ENCODE measurements around the gene SDK2.
"Not testable (repeated sequence)": the region's sequence is repeated elsewhere in the genome, so short reads cannot be mapped to it uniquely, and the experiment has no call there.

Gene SDK2

DNA sequence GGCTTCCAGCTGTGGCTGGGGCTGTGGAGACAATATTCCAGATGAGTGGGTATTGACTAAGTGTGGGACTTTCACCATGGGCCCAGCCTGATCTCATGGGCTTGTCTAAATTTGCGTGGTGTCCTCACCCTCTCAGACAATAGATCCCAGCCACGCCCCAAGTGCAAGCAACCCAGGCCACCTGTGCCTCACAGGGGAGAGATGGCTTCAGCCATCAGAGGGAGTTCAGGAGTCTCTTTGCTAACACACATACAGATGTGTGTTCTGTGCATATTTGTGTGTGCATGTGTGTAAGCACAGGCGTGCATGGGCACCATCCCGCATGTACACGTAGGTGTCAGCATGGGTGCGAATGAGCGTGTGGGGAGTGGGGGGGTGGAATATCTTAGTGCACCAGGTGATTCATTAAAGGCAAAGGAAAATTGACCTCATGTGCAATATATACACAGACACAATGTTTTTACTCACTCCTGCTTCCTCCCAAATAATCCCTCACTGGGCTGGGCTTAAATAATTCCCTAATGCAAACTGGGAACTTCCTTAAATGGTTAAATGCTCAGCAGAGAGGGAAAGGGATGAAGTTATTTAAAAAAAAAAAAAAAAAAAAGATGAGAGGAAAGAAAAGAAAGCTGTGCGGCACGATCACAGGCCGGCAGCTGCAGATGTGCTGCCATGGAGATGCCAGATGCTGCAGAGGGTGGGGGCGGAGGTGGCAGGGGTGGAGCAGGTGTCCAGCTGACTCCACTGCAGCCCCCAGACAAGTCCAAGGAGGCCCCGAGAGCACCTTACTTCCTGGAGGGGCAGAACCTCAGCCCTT lies 308.4 kb downstream of the SDK2 start:
- no peak for DNase-seq

- DNase-seq, result no peak
Observed at GRCh38 chr17:73334771-73335513, 309.3 kb downstream of the SDK2 start.

- not testable (repeated sequence) for DNase-seq
Observed at GRCh38 chr17:73333445-73333844, 310.8 kb downstream of the SDK2 start.

- DNase-seq, result no peak
Observed at GRCh38 chr17:73331060-73331459, 313.2 kb downstream of the SDK2 start.

DNA sequence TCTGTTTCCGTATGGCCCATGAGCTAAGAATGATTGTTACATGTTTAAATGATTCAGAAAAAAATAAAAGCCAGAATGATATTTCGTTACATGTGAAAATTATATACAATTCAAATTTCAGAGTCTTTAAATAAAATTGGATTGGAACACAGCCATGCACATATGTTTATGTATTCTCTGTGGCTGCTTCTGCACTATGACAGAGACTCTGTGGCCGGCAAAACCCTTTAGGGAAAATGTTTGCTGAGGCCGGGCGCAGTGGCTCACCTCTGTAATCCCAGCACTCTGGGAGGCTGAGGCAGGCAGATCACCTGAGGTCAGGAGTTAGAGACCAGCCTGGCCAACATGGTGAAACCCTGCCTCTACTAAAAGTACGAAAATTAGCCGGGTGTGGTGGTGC lies 316.6 kb downstream of the SDK2 start:
- no peak for DNase-seq

- DNase-seq, result no peak
Observed at GRCh38 chr17:73325527-73325842, 318.8 kb downstream of the SDK2 start.

DNA sequence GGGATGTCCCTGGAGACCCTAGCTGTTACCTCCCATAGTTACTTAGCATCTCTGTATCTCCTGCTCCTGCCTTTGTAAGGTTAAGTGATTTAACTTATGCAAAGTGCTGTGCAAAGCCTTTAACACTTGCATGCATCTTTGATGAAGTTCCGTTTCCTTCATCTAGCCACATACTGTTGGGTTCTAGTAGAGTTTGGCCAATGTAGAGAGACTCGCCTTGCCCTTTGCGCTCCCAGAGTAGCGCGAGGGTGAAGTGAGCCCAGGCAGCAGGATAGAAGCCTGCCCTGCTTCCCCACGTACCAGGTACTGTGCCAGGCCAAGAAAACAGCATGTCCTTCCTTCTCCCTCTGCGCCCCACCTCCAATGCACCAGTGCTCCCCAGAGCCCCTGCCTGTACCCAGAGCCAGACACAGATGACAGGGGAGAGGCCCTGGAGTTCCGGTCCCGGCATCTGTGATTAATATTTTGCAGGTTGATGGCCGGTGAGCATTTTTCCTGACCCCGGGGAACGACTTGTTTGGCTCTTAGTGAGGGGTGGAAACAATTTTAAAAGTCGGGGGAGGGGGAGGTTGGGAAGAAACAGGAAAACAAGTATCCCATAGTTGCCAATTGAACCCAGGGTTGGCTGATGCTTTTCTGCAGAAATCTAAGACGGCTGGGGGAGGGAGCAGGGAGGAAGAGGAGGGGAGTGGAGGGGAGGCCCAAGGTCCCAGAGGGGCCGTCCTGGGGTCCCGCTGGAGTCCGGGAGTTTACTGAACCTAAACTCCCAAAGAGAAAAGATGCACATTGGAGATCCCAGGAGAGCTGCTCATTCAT lies 319.3 kb downstream of the SDK2 start:
- no peak for DNase-seq

- DNase-seq, result no peak
Observed at GRCh38 chr17:73324160-73324475, 320.1 kb downstream of the SDK2 start.

- no peak for DNase-seq
Observed at GRCh38 chr17:73323409-73324159, 320.7 kb downstream of the SDK2 start.

DNA sequence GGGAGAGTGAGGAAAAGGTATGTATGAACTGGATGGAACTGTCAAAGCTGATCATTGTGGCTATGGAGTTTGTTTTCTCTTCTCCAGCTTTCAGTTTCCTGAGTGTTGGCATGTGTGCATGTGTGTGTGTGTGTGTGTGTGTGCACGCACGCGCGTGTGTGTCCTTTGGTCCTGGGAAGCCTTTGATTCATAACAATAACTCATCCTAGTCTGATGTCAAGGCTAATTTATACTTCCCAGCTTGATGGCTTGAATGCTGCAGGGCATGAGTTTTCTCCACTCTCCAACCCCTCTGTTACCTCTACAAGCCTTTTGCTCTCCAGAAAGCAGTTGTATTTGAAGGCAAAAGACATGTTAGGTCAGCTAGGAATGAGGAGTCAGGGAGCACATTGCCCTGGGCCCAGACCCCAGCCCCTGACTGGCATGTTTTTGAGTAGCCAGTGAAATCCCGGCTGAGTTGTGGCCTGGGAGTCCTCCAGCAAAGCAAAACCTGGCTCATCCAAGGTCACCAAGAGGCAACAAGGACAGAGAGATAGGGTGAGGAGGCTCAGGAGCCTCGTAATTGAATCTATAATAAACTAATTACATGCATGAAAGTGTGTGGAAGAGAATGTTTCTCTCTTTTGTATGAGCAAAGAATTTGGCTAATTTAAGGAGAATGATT lies 323.5 kb downstream of the SDK2 start:
- no peak for DNase-seq

DNA sequence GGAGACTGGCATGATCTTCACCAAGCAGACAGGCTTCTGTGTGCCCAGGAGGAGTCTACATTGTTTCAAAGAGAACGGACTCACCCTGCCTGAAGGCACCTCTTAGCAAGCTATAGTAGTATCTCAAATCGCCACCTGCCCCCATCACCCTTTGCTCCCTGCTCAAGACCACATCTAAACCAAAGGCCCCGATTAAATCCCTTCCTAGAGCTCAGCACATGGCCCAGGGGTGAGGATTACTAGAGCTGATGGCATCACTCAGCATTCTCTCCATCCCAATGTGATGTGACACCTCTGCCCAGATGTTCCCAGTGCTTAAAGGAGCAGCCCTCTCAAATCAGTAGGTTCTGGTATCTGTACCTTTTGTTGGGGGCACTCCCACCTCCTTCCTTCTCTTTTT lies 324.5 kb downstream of the SDK2 start:
- no peak for DNase-seq

GRCh38 chr17:73318836-73319235 lies 325.4 kb downstream of the SDK2 start:
- DNase-seq, result no peak

DNA sequence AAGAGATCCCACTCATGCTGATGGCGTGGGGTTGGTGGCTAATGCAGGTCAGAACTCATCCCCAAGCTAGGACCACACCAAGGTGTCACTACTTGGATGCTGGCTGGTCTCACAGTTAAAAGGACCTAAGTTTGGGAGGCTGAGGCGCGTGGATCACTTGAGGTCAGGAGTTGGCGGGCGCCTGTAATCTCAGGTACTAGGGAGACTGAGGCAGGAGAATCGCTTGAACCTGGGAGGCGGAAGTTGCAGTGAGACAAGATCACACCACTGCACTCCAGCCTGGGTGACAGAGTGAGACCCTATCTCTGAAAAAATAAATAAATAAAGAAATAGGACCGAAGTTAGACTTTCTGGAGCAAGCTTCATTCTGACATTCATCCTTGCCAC lies 325.8 kb downstream of the SDK2 start:
- DNase-seq, result no peak

- DNase-seq, result no peak
Observed at GRCh38 chr17:73317513-73318426, 326.5 kb downstream of the SDK2 start.

- no peak for DNase-seq
Observed at GRCh38 chr17:73316919-73317505, 327.2 kb downstream of the SDK2 start.

DNA sequence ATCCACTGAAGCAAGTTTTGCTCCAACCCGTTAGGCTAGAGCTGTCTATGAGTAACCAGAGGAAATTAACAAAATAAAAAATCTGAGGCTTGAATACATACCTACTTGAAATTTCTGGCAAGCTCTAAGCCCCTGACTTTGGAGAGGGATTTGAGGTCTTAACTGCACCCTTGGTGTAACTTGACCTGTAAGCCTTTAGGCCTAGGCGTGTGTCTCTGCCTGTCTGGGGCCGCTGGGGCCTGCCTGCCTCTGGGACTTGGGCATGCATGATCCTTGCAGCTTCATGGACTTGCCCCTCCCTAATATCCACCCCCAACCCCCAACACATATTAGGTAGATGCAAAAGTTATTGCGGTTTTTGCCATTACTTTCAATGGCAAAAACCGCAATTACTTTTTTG lies 328.8 kb downstream of the SDK2 start:
- DNase-seq, result no peak

- DNase-seq, result no peak
Observed at GRCh38 chr17:73313526-73314127, 330.6 kb downstream of the SDK2 start.

DNA sequence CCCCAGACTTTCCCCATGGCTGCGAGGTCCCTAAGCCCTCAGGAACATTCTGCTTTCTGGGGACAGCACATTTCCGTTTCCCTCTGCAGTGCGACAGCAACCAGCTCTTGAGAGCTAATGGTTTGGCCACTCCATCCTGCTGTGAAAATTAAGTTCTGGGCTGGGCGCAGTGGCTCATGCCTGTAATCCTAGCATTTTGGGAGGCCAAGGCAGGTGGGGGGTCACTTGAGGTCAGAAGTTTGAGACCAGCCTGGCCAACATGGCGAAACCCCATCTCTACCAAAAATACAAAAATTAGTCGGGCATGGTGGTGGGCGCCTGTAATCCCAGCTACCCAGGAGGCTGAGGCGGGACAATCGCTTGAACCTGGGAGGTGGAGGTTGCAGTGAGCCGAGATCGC lies 331.4 kb downstream of the SDK2 start:
- DNase-seq, result not testable (repeated sequence)

DNA sequence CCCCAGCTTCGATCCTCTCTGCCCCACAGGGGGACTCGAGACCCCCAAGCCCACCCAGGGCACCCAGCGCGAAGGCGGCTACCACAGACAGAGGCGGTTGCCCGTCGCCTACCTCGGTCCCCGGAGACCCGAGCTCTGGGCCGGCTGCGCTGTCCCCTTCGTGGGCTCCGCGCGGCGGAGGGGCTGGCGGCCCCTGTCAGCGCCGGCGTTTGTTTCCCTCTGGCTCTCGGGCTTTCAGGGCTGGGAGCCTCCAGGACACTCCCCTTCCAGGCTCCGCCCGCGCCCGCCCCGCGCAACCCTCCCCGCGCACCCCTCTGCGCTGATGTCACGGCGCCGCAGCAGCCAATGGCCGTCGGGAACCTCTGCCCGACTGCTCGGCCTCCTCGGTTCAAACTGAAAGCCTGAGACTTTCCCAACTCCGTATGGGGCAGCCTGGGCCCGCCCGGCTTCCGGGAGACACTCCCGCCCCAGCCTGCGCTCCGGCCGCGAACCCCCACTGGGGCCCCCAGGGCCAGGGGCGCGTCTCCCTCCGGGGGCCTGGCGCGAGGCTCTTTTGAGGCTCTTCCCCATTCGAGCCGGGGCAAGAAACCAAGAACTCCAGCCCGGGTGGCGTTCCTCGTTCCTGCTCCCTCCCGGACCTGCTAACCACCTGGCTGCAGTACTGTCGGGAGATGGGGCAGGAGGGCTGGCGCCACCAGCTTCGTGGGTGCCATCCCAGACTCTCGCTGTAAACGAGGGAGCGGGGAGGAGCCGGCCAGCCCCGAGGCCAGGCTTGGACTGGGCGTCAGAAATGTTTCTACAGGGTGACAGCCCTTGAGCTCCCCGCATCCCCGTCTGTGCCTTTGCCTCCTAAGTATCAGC lies 332.2 kb downstream of the SDK2 start, which contains the start of gene CDC42EP4:
TSS of gene CDC42EP4 (minus strand) at position 221 of the 861 bp plus-strand sequence. CDS start 25,501 bp downstream, outside the sequence.
- peak; percentile 86 for DNase-seq

Measured in CD4-positive, alpha-beta T cell treated with Interleukin-17A for 1 hour (primary cell).